PC-3 (cell line): ENCODE data around the gene DISC1. TPM values are rescaled to one million over a fixed set of nuclear protein-coding genes. Genes with fewer than 3 reads are reported as not detected.
A peak's percentile ranks its signal among the peaks of the same experiment; 100 is the strongest.

ENCODE experiments used
- ATAC-seq: fragments of 200-7000 bp; cut with Tn5 transposase; 2 replicates; pipeline ENCODE4 v1.9.1; 2020; ENCODE audit warnings: mild to moderate bottlenecking, moderate library complexity
- BruUV-seq: library from RNA; stranded (reverse); fragments of 400-500 nt; replicated peaks from 2 replicates; lab custom pipeline; 2021; lab: Mats Ljungman, UMichigan
- CTCF ChIA-PET: fragments of 300-600 bp; sonication (Branson Sonifier 250); formaldehyde crosslinking; loops from one replicate; lab custom pipeline; 2022; ENCODE audit warnings: antibody characterized with exemption; lab: Charles Lee
- POLR2A ChIA-PET: fragments of 300-600 bp; sonication (Branson Sonifier 250); formaldehyde crosslinking; loops from one replicate; lab custom pipeline; 2022; ENCODE audit warnings: antibody characterized with exemption; ENCODE audit not compliant: unreplicated experiment; lab: Charles Lee
- DNase-seq: peaks from one replicate; pipeline ENCODE4 v3.0.0-alpha.2; 2015
- H2AFZ ChIP-seq: fragments of 300-600 bp; sonication (generic); 2 replicates; pipeline ENCODE4 v1.6.0; 2016; ENCODE audit warnings: antibody characterized with exemption, low read length
- H3F3A ChIP-seq: fragments of 300-600 bp; sonication (generic); one replicate; pipeline ENCODE4 v1.6.0; 2017; ENCODE audit warnings: antibody characterized with exemption, low read length, control low read depth, mild to moderate bottlenecking; ENCODE audit not compliant: unreplicated experiment
- H3K27ac ChIP-seq: fragments of 300-600 bp; sonication (generic); 2 replicates; pipeline ENCODE4 v1.5.1; 2016; ENCODE audit warnings: mild to moderate bottlenecking, low read length
- H3K27me3 ChIP-seq: fragments of 300-600 bp; sonication (generic); 2 replicates; pipeline ENCODE4 v1.6.1; 2016; ENCODE audit warnings: low read length, mixed read lengths
- H3K36me3 ChIP-seq: fragments of 300-600 bp; sonication (generic); 2 replicates; pipeline ENCODE4 v1.6.1; 2016; ENCODE audit warnings: low read depth, mixed run types, low read length, mixed read lengths
- H3K4me1 ChIP-seq: fragments of 300-600 bp; sonication (generic); 2 replicates; pipeline ENCODE4 v1.5.1; 2016; ENCODE audit warnings: low read length; ENCODE audit not compliant: insufficient read depth
- H3K4me2 ChIP-seq: fragments of 300-600 bp; sonication (generic); 2 replicates; pipeline ENCODE4 v1.6.0; 2016; ENCODE audit warnings: low read length
- H3K4me3 ChIP-seq: fragments of 300-600 bp; sonication (generic); 2 replicates; pipeline ENCODE4 v1.5.1; 2016; ENCODE audit warnings: mild to moderate bottlenecking, low read length, mixed read lengths
- H3K79me2 ChIP-seq: fragments of 300-600 bp; sonication (generic); 2 replicates; pipeline ENCODE4 v1.6.1; 2017; ENCODE audit warnings: low read length, mixed read lengths
- H3K9ac ChIP-seq: fragments of 300-600 bp; sonication (generic); 2 replicates; pipeline ENCODE4 v1.6.0; 2016; ENCODE audit warnings: mild to moderate bottlenecking, low read length
- H3K9me2 ChIP-seq: fragments of 300-600 bp; sonication (generic); replicated peaks from 2 replicates; pipeline ENCODE4 v1.6.1; 2016; ENCODE audit warnings: mixed run types, low read length, mixed read lengths
- H3K9me3 ChIP-seq: fragments of 300-600 bp; sonication (generic); 2 replicates; pipeline ENCODE4 v1.6.1; 2016; ENCODE audit warnings: low read length, mixed read lengths
- H4K20me1 ChIP-seq: fragments of 300-600 bp; sonication (generic); 2 replicates; pipeline ENCODE4 v1.6.1; 2016; ENCODE audit warnings: low read length, mixed read lengths
- EZH2 ChIP-seq: fragments of 300-600 bp; sonication (generic); IDR thresholded peaks from one replicate; pipeline ENCODE4 v1.6.1; 2017; ENCODE audit warnings: antibody characterized with exemption, mild to moderate bottlenecking, low read length; ENCODE audit not compliant: unreplicated experiment
- EZH2phosphoT487 ChIP-seq: fragments of 300-600 bp; sonication (generic); IDR thresholded peaks from 2 replicates; pipeline ENCODE4 v1.6.1; 2018; ENCODE audit warnings: mild to moderate bottlenecking, antibody characterized with exemption, low read length, borderline replicate concordance
- intact Hi-C: fragments of 100-400 bp; cut with micrococcal nuclease; formaldehyde crosslinking; loops from 2 replicates; pipeline ENCODE4 v1.9.0; 2023
- total RNA-seq: library from RNA; depleted of rRNA; stranded (reverse); fragments of >200 nt; gene quantifications from 2 replicates; pipeline ENCODE4 v1.2.3, GENCODE V29; 2014
- TF ChIP-seq, protein P1 (sequence below): fragments of 300-600 bp; sonication (generic); conservative IDR thresholded peaks from 2 replicates; pipeline ENCODE4 v1.5.1; 2017; ENCODE audit warnings: antibody characterized with exemption, low read depth, mild to moderate bottlenecking, low read length

Gene DISC1
- total RNA-seq, 1 experiment from 2014 or later: 3.4 TPM

DNA sequence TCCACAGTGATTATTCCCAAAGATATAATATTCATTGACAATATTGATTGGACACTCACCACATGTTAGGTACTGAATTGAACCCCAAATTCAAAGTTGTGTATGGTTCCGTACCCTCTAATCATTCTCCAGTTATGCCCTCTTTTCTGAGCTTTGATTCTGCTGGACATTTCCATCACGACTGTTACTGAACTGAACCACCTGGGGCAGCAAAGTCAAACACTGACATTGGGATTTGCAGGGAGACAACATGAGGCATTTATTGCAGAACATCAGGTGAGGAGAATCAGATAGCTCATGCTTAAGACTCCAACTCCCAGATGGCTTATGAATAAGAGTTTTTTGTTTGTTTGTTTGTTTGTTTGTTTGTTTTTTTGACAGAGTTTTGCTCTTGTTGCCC is 420.9 kb downstream of the DISC1 start:
- intact Hi-C loops: no loop called here
- DNase-seq: peak; percentile 44

DNA sequence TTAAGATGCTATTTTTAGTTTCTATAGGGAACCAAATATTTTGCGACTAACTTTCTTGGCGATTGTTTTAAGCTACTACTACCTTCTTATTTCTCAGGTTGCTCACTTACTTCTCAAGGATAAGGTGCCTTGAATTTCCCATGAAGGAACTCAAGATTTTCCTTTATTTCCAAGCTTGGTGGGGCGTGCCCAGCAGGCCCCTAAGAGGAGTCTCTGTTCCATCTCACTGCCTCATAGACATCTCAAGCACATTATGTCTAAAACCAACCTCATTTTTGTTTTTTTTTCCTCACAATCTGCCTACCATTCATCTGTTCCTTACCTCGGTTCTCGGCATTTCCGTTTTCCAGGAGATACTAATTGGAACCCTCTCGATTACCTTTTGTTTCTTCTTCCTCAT is 421.9 kb downstream of the DISC1 start:
- no peak overlapping the region for H3K4me2 ChIP-seq
- H3K79me2 ChIP-seq: no peaks in the 10 kb centered on the region
- H2AFZ ChIP-seq: no peak overlapping the region
- BruUV-seq: no TSS peak
- H3K27me3 ChIP-seq: no peaks in the 10 kb centered on the region
- ATAC-seq (no peak), DNase-seq (no peak)
- ChIA-PET CTCF (no interaction called here), POLR2A (no interaction called here)
- 0 out of 2 replicates have a peak, but pooled peaks cover 4% of the 10 kb centered on the region for H3K9me2 ChIP-seq
- H3F3A ChIP-seq: no peaks in the 10 kb centered on the region
- no peaks in the 10 kb centered on the region for H3K36me3 ChIP-seq
- no peak overlapping the region for H3K27ac ChIP-seq
- intact Hi-C loops: no loop called here
- H3K4me3 ChIP-seq: no peak overlapping the region
- no peak overlapping the region for H3K9ac ChIP-seq
- no peaks in the 10 kb centered on the region for H4K20me1 ChIP-seq
- H3K4me1 ChIP-seq: peaks cover 6% of the 10 kb centered on the region
- TF ChIP-seq EZH2phosphoT487 (no peak), EZH2 (no peak)
- TF ChIP-seq, protein P1, sequence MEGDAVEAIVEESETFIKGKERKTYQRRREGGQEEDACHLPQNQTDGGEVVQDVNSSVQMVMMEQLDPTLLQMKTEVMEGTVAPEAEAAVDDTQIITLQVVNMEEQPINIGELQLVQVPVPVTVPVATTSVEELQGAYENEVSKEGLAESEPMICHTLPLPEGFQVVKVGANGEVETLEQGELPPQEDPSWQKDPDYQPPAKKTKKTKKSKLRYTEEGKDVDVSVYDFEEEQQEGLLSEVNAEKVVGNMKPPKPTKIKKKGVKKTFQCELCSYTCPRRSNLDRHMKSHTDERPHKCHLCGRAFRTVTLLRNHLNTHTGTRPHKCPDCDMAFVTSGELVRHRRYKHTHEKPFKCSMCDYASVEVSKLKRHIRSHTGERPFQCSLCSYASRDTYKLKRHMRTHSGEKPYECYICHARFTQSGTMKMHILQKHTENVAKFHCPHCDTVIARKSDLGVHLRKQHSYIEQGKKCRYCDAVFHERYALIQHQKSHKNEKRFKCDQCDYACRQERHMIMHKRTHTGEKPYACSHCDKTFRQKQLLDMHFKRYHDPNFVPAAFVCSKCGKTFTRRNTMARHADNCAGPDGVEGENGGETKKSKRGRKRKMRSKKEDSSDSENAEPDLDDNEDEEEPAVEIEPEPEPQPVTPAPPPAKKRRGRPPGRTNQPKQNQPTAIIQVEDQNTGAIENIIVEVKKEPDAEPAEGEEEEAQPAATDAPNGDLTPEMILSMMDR: no peak
- H3K9me3 ChIP-seq: no peaks in the 10 kb centered on the region

More for the DNA sequence above, 420.9 kb downstream of the DISC1 start:
- H3K36me3 ChIP-seq: no peaks in the 10 kb centered on the region
- H4K20me1 ChIP-seq: no peaks in the 10 kb centered on the region
- TF ChIP-seq, protein P1: peak; percentile 65
- no peak for TF ChIP-seq EZH2
- no peaks in the 10 kb centered on the region for H3K27me3 ChIP-seq
- no TSS peak for BruUV-seq
- 0 out of 2 replicates have a peak, but pooled peaks cover 4% of the 10 kb centered on the region for H3K9me2 ChIP-seq
- no peak overlapping the region for H3K9ac ChIP-seq
- no peak overlapping the region for H2AFZ ChIP-seq
- H3K9me3 ChIP-seq: no peaks in the 10 kb centered on the region
- no peak for ATAC-seq
- H3K27ac ChIP-seq: no peak overlapping the region
- CTCF ChIA-PET: interaction anchor here (1.0 to 1.1 kb wide), 2 partner anchors 181 to 580 kb away, joined by 3 to 4 read pairs; no protein-coding TSS in a partner anchor
- no peak overlapping the region for H3K4me2 ChIP-seq
- no peaks in the 10 kb centered on the region for H3K79me2 ChIP-seq
- peaks cover 6% of the 10 kb centered on the region for H3K4me1 ChIP-seq
- POLR2A ChIA-PET: no interaction called here
- H3K4me3 ChIP-seq: no peak overlapping the region
- H3F3A ChIP-seq: no peaks in the 10 kb centered on the region

GRCh38 chr1:232049335-232049734 is 422.7 kb downstream of the DISC1 start:
- H4K20me1 ChIP-seq: no peaks in the 10 kb centered on the region
- H3F3A ChIP-seq: no peaks in the 10 kb centered on the region
- no peaks in the 10 kb centered on the region for H3K79me2 ChIP-seq
- ChIA-PET CTCF (no interaction called here), POLR2A (interaction anchor here (0.7 kb wide), 1 partner anchor 578 kb away, joined by 17 read pairs; no protein-coding TSS in a partner anchor)
- no TSS peak for BruUV-seq
- H3K36me3 ChIP-seq: no peaks in the 10 kb centered on the region
- H3K27ac ChIP-seq: no peak overlapping the region
- H3K4me2 ChIP-seq: no peak overlapping the region
- no peak overlapping the region for H3K9ac ChIP-seq
- DNase-seq: no peak
- H3K9me3 ChIP-seq: no peaks in the 10 kb centered on the region
- no peak overlapping the region for H3K4me3 ChIP-seq
- intact Hi-C loops: no loop called here
- ATAC-seq: no peak
- no peak overlapping the region for H2AFZ ChIP-seq
- H3K9me2 ChIP-seq: 0 out of 2 replicates have a peak, but pooled peaks cover 4% of the 10 kb centered on the region
- no peak for TF ChIP-seq EZH2
- TF ChIP-seq, protein P1: no peak
- no peak for TF ChIP-seq EZH2phosphoT487
- no peaks in the 10 kb centered on the region for H3K27me3 ChIP-seq
- H3K4me1 ChIP-seq: no peaks in the 10 kb centered on the region
